Astrocyte (in vitro differentiated cells and primary cell): ENCODE results near the gene NPFFR1. TPM values are rescaled to one million over a fixed set of nuclear protein-coding genes. Genes with fewer than 3 reads are reported as not detected.

Experiments
- DNase-seq: peaks from one replicate; pipeline ENCODE4 v3.0.0-alpha.2; 2010; ENCODE audit warnings: low read depth
- FAIRE-seq: peaks from 2 replicates; lab custom pipeline; 2011; peaks lifted over from hg19 to GRCh38; lab: Jason Lieb, UNC
- H2AFZ ChIP-seq: 2 replicates; pipeline ENCODE4 v1.6.0; 2012; ENCODE audit warnings: low read depth, low read length, inconsistent platforms
- H3K27ac ChIP-seq: 2 replicates; pipeline ENCODE4 v1.5.1; 2011; ENCODE audit warnings: low read depth, low read length, inconsistent platforms
- H3K27me3 ChIP-seq: 2 replicates; pipeline ENCODE4 v1.6.0; 2011; ENCODE audit warnings: low read length, inconsistent platforms; ENCODE audit not compliant: insufficient read depth
- H3K36me3 ChIP-seq: 2 replicates; pipeline ENCODE4 v1.5.1; 2011; ENCODE audit warnings: low read length, inconsistent platforms; ENCODE audit not compliant: insufficient read depth
- H3K4me1 ChIP-seq: 2 replicates; pipeline ENCODE4 v1.5.1; 2011; ENCODE audit warnings: low read length, inconsistent platforms; ENCODE audit not compliant: insufficient read depth
- H3K4me2 ChIP-seq: 2 replicates; pipeline ENCODE4 v1.6.0; 2012; ENCODE audit warnings: low read length, inconsistent platforms
- H3K4me3 ChIP-seq: 2 replicates; pipeline ENCODE4 v1.5.1; 2011; ENCODE audit warnings: low read depth, mild to moderate bottlenecking, low read length, inconsistent platforms; ENCODE audit not compliant: insufficient read depth
- H3K79me2 ChIP-seq: 2 replicates; pipeline ENCODE4 v1.6.0; 2012; ENCODE audit warnings: mild to moderate bottlenecking, low read length, inconsistent platforms; ENCODE audit not compliant: insufficient read depth
- H3K9ac ChIP-seq: 2 replicates; pipeline ENCODE4 v1.6.0; 2012; ENCODE audit warnings: mild to moderate bottlenecking, low read length, inconsistent platforms
- H3K9me3 ChIP-seq: 2 replicates; pipeline ENCODE4 v1.5.1; 2012; ENCODE audit warnings: low read depth, mild to moderate bottlenecking, low read length, inconsistent platforms; ENCODE audit not compliant: insufficient read depth
- H4K20me1 ChIP-seq: 2 replicates; pipeline ENCODE4 v1.6.0; 2012; ENCODE audit warnings: low read length, inconsistent platforms; ENCODE audit not compliant: insufficient read depth
- H3K27ac Mint-ChIP-seq: one replicate; pipeline ENCODE4 v1.8.0; 2021; ENCODE audit warnings: mild to moderate bottlenecking, mixed read lengths; ENCODE audit not compliant: unreplicated experiment
- H3K27me3 Mint-ChIP-seq: one replicate; pipeline ENCODE4 v1.8.0; 2021; ENCODE audit warnings: low read depth, mixed read lengths; ENCODE audit not compliant: unreplicated experiment
- H3K36me3 Mint-ChIP-seq: one replicate; pipeline ENCODE4 v1.8.0; 2021; ENCODE audit warnings: low read depth, mixed read lengths; ENCODE audit not compliant: unreplicated experiment
- H3K4me1 Mint-ChIP-seq: one replicate; pipeline ENCODE4 v1.8.0; 2021; ENCODE audit warnings: low read depth, mixed read lengths; ENCODE audit not compliant: unreplicated experiment
- H3K4me3 Mint-ChIP-seq: one replicate; pipeline ENCODE4 v1.8.0; 2021; ENCODE audit warnings: mild to moderate bottlenecking, moderate library complexity, mixed read lengths; ENCODE audit not compliant: unreplicated experiment
- H3K9me3 Mint-ChIP-seq: one replicate; pipeline ENCODE4 v1.8.0; 2021; ENCODE audit warnings: mild to moderate bottlenecking, mixed read lengths; ENCODE audit not compliant: unreplicated experiment
- EZH2 ChIP-seq: IDR thresholded peaks from 2 replicates; pipeline ENCODE4 v1.6.1; 2012; ENCODE audit warnings: mild to moderate bottlenecking, low read length, inconsistent platforms; ENCODE audit not compliant: insufficient read depth
- total RNA-seq: library from RNA; stranded (reverse); gene quantifications from 2 replicates; pipeline ENCODE4 v1.2.1, GENCODE V29; 2021
- TF ChIP-seq, protein P1 (sequence below): IDR thresholded peaks from 2 replicates; pipeline ENCODE4 v1.5.1; 2011; ENCODE audit warnings: low read depth, mild to moderate bottlenecking, inconsistent platforms, low read length, moderate library complexity; ENCODE audit not compliant: insufficient read depth

The NPFFR1 gene
- total RNA-seq, 1 donor from 2014 or later: not detected

DNA sequence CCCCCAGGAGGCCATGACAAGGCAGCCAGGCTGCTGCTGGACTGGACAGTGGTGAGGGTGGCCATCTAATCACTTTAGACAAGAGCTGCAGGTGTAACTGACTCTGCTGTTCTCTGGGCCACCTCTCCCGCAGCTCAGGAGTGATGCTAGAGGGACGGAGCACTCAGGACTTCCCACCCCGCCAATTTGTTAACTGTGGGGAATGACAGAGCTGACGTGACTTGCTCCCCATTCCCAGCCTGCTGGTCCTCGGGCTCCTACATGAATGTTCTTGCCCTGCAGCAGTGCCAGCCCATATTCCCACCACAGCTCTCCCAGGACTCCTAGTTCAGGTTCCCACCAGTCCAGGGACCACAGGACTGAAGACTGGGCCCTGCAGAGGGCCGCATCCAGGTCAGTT, 16.7 kb upstream of the NPFFR1 start:
- no peaks in the 10 kb centered on the region for H3K9me3 ChIP-seq
- H3K27me3 Mint-ChIP-seq: peaks cover 5% of the 10 kb centered on the region
- no peak overlapping the region for H3K27ac Mint-ChIP-seq
- no peak for FAIRE-seq
- H3K4me3 Mint-ChIP-seq: no peak overlapping the region
- H3K4me3 ChIP-seq: no peak overlapping the region
- no peak overlapping the region for H3K27ac ChIP-seq
- peaks cover 7% of the 10 kb centered on the region for H3K4me1 ChIP-seq
- H3K79me2 ChIP-seq: no peaks in the 10 kb centered on the region
- no peak overlapping the region for H3K4me2 ChIP-seq
- peaks cover 4% of the 10 kb centered on the region for H3K36me3 Mint-ChIP-seq
- DNase-seq: no peak
- H3K36me3 ChIP-seq: no peaks in the 10 kb centered on the region
- peaks cover 2% of the 10 kb centered on the region for H3K4me1 Mint-ChIP-seq
- no peak overlapping the region for H2AFZ ChIP-seq
- H3K27me3 ChIP-seq: no peaks in the 10 kb centered on the region
- H4K20me1 ChIP-seq: no peaks in the 10 kb centered on the region
- no peak for TF ChIP-seq EZH2
- TF ChIP-seq, protein P1, sequence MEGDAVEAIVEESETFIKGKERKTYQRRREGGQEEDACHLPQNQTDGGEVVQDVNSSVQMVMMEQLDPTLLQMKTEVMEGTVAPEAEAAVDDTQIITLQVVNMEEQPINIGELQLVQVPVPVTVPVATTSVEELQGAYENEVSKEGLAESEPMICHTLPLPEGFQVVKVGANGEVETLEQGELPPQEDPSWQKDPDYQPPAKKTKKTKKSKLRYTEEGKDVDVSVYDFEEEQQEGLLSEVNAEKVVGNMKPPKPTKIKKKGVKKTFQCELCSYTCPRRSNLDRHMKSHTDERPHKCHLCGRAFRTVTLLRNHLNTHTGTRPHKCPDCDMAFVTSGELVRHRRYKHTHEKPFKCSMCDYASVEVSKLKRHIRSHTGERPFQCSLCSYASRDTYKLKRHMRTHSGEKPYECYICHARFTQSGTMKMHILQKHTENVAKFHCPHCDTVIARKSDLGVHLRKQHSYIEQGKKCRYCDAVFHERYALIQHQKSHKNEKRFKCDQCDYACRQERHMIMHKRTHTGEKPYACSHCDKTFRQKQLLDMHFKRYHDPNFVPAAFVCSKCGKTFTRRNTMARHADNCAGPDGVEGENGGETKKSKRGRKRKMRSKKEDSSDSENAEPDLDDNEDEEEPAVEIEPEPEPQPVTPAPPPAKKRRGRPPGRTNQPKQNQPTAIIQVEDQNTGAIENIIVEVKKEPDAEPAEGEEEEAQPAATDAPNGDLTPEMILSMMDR: no peak
- no peak overlapping the region for H3K9ac ChIP-seq
- no peaks in the 10 kb centered on the region for H3K9me3 Mint-ChIP-seq

DNA sequence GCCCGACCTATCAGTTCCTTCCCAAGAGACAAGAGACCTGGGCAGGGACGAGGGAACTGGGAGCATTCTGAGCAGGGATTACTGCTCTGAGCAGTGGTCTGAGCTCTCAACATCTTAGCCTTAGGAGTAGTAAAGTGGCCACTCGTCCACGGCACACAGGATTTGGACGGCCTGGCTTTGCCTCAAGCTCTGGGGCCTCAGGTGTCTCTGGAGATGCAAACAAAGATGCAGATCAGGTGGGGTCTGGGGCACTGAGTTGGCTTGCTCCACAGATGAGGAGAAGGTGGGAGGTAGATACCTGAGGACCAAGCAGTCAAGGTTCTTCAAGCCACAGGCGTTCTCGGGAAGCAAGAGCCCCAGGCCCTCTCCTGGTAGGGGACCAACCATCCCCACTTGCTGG, 16.1 kb upstream of the NPFFR1 start:
- H3K27me3 Mint-ChIP-seq: peaks cover 6% of the 10 kb centered on the region
- FAIRE-seq: no peak
- H3K79me2 ChIP-seq: no peaks in the 10 kb centered on the region
- H3K4me3 ChIP-seq: no peak overlapping the region
- TF ChIP-seq, protein P1: no peak
- no peak for TF ChIP-seq EZH2
- no peaks in the 10 kb centered on the region for H3K9me3 Mint-ChIP-seq
- H4K20me1 ChIP-seq: no peaks in the 10 kb centered on the region
- peaks cover 4% of the 10 kb centered on the region for H3K36me3 Mint-ChIP-seq
- no peak overlapping the region for H2AFZ ChIP-seq
- H3K36me3 ChIP-seq: no peaks in the 10 kb centered on the region
- peaks cover 7% of the 10 kb centered on the region for H3K4me1 ChIP-seq
- no peak overlapping the region for H3K4me3 Mint-ChIP-seq
- peaks cover 2% of the 10 kb centered on the region for H3K4me1 Mint-ChIP-seq
- H3K27ac Mint-ChIP-seq: no peak overlapping the region
- no peaks in the 10 kb centered on the region for H3K27me3 ChIP-seq
- no peak overlapping the region for H3K27ac ChIP-seq
- H3K9ac ChIP-seq: no peak overlapping the region
- H3K9me3 ChIP-seq: no peaks in the 10 kb centered on the region
- no peak for DNase-seq
- no peak overlapping the region for H3K4me2 ChIP-seq

DNA sequence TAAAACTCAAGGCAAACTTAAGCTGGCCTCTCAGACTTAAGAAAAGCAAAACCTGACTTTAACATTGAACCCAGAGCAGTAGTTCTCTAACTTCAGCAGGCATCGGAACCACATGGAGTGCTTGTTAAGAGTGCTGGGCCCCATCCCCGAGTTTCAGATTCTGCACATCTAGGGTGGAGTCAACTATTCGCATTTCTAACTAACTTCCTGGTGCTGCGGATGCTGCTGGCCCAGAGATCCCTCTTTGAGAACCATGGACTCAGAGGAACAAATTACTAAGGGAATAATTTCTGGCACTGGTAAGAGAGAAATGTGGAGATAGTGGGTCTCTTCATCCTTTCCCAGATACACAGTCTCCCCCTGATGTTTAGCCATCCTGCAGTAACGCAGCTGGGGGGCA, 14.6 kb upstream of the NPFFR1 start:
- no peak for FAIRE-seq
- no peaks in the 10 kb centered on the region for H3K79me2 ChIP-seq
- H3K4me2 ChIP-seq: no peak overlapping the region
- H4K20me1 ChIP-seq: no peaks in the 10 kb centered on the region
- Mint-ChIP-seq H3K27ac (no peak overlapping the region), H3K4me3 (no peak overlapping the region), H3K9me3 (no peaks in the 10 kb centered on the region), H3K36me3 (peaks cover 5% of the 10 kb centered on the region), H3K4me1 (peaks cover 2% of the 10 kb centered on the region), H3K27me3 (peaks cover 11% of the 10 kb centered on the region)
- H3K9ac ChIP-seq: no peak overlapping the region
- H3K9me3 ChIP-seq: no peaks in the 10 kb centered on the region
- no peak for DNase-seq
- H3K4me3 ChIP-seq: no peak overlapping the region
- H3K36me3 ChIP-seq: no peaks in the 10 kb centered on the region
- H2AFZ ChIP-seq: no peak overlapping the region
- no peaks in the 10 kb centered on the region for H3K27me3 ChIP-seq
- TF ChIP-seq EZH2: no peak
- TF ChIP-seq, protein P1: no peak
- peaks cover 7% of the 10 kb centered on the region for H3K4me1 ChIP-seq
- H3K27ac ChIP-seq: no peak overlapping the region
